HepG2 (cell line): ENCODE data around the gene STK10. TPM values are rescaled to one million over a fixed set of nuclear protein-coding genes. Genes with fewer than 3 reads are reported as not detected.

Experiments used
- AGO1 ChIP-seq: fragments of 200-400 bp; formaldehyde crosslinking; IDR thresholded peaks from 2 replicates; pipeline ENCODE4 v1.6.1; 2017; ENCODE audit warnings: mild to moderate bottlenecking, low read depth, low read length, moderate library complexity; ENCODE audit not compliant: poor library complexity, severe bottlenecking
- ATF7 ChIP-seq, 2 experiments: fragments of 450-650 bp in 1 of 2; sonication (generic) in 1 of 2; formaldehyde crosslinking in 1 of 2; IDR thresholded peaks; 2 replicates each; pipeline versions ENCODE4 v1.4.0 to v1.6.1; 2016 to 2020; ENCODE audit warnings: antibody characterized with exemption in 1 of 2, mild to moderate bottlenecking in 1 of 2, missing genetic modification reagents in 1 of 2
- CBX2 ChIP-seq, 2 experiments: fragments of 200-600 bp in 1 of 2; sonication (generic); formaldehyde crosslinking in 1 of 2; IDR thresholded peaks; 2 replicates each; pipeline versions ENCODE4 v1.7.0 to v1.8.1; 2018 to 2022; ENCODE audit warnings: low read depth in 2 of 2, low read length in 1 of 2, mild to moderate bottlenecking in 1 of 2, missing genetic modification reagents in 1 of 2
- HNRNPUL1 ChIP-seq: fragments of 200-400 bp; formaldehyde crosslinking; IDR thresholded peaks from 2 replicates; pipeline ENCODE4 v1.6.1; 2017; ENCODE audit warnings: low read depth, mild to moderate bottlenecking, low read length, moderate library complexity
- ISL2 ChIP-seq: sonication (generic); formaldehyde crosslinking; IDR thresholded peaks from 2 replicates; pipeline ENCODE4 v1.5.0; 2020; ENCODE audit warnings: missing genetic modification reagents
- MIER2 ChIP-seq: IDR thresholded peaks from 2 replicates; pipeline ENCODE4 v1.6.1; 2016; ENCODE audit warnings: missing biosample characterization, missing genetic modification reagents
- PLSCR1 ChIP-seq: sonication (generic); formaldehyde crosslinking; IDR thresholded peaks from 2 replicates; pipeline ENCODE4 v1.5.0; 2020; ENCODE audit warnings: missing genetic modification reagents, mild to moderate bottlenecking, borderline replicate concordance
- POLR2A ChIP-seq, 2 experiments: IDR thresholded peaks; 2 replicates each; pipeline ENCODE4 v1.6.1; 2011; ENCODE audit warnings: low read depth in 2 of 2, low read length in 2 of 2, mild to moderate bottlenecking in 1 of 2, moderate library complexity in 1 of 2; ENCODE audit not compliant: insufficient read depth in 1 of 2
- RNF219 ChIP-seq: sonication (generic); formaldehyde crosslinking; IDR thresholded peaks from 2 replicates; pipeline ENCODE4 v1.5.0; 2020; ENCODE audit warnings: mild to moderate bottlenecking, missing genetic modification reagents
- USF2 ChIP-seq, 2 experiments: sonication (generic) in 1 of 2; formaldehyde crosslinking in 1 of 2; IDR thresholded peaks; 2 replicates each; pipeline versions ENCODE4 v1.5.1 to v1.6.1; 2011 to 2020; ENCODE audit warnings: borderline replicate concordance in 1 of 2, low read depth in 1 of 2, low read length in 1 of 2, mild to moderate bottlenecking in 1 of 2, missing genetic modification reagents in 1 of 2, moderate library complexity in 1 of 2
- ZBTB3 ChIP-seq: sonication (generic); formaldehyde crosslinking; IDR thresholded peaks from 2 replicates; pipeline ENCODE4 v1.4.0; 2020; ENCODE audit warnings: low read depth, mild to moderate bottlenecking, moderate library complexity, missing genetic modification reagents, borderline replicate concordance
- ZNF18 ChIP-seq: sonication (generic); formaldehyde crosslinking; IDR thresholded peaks from 2 replicates; pipeline ENCODE4 v1.8.0; 2022; ENCODE audit warnings: mild to moderate bottlenecking, missing genetic modification reagents; ENCODE audit not compliant: insufficient replicate concordance
- ZNF207 ChIP-seq: fragments of 450-650 bp; IDR thresholded peaks from 2 replicates; pipeline ENCODE4 v1.6.1; 2016; ENCODE audit warnings: antibody characterized with exemption, borderline replicate concordance
- ZNF264 ChIP-seq: sonication (generic); formaldehyde crosslinking; IDR thresholded peaks from 2 replicates; pipeline ENCODE4 v1.4.0; 2020; ENCODE audit warnings: missing genetic modification reagents
- ZNF337 ChIP-seq: sonication (generic); formaldehyde crosslinking; IDR thresholded peaks from 2 replicates; pipeline ENCODE4 v1.5.1; 2020; ENCODE audit warnings: missing genetic modification reagents, low read depth, mild to moderate bottlenecking, borderline replicate concordance
- ZNF34 ChIP-seq: sonication (generic); formaldehyde crosslinking; IDR thresholded peaks from 2 replicates; pipeline ENCODE4 v1.4.0; 2020; ENCODE audit warnings: mild to moderate bottlenecking, missing genetic modification reagents, borderline replicate concordance
- ZNF672 ChIP-seq: sonication (generic); formaldehyde crosslinking; IDR thresholded peaks from 2 replicates; pipeline ENCODE4 v1.8.1; 2022; ENCODE audit warnings: missing genetic modification reagents
- ZNF75D ChIP-seq: sonication (generic); formaldehyde crosslinking; IDR thresholded peaks from 2 replicates; pipeline ENCODE4 v1.8.1; 2023; ENCODE audit warnings: missing genetic modification reagents, mild to moderate bottlenecking, borderline replicate concordance
- ZNF788 ChIP-seq: sonication (generic); formaldehyde crosslinking; IDR thresholded peaks from 2 replicates; pipeline ENCODE4 v1.5.0; 2020; ENCODE audit warnings: mild to moderate bottlenecking, missing genetic modification reagents, borderline replicate concordance
- polyA plus RNA-seq, 8 experiments: library from polyadenylated mRNA; depleted of rRNA in 3 of 8; stranded (reverse) in 7 of 8; unstranded in 1 of 8; fragments of >200 nt; fragmentation: Illumina TruSeq in 4 of 8; extraction: Trizol in 4 of 8; gene quantifications; 2 replicates each; pipeline versions ENCODE4 v1.2.1 to v1.2.3, GENCODE V29; 2011 to 2016; ENCODE audit warnings: low read depth in 4 of 8, missing spikeins in 1 of 8, mixed read lengths in 1 of 8; ENCODE audit not compliant: insufficient read depth in 1 of 8
- total RNA-seq, 5 experiments: library from RNA; depleted of rRNA; stranded (reverse); fragments of >200 nt; fragmentation: Illumina TruSeq; extraction: Trizol; gene quantifications; 2 replicates each; pipeline ENCODE4 v1.2.3, GENCODE V29; 2016; ENCODE audit warnings: low read depth in 1 of 5
- TF ChIP-seq, protein P1 (sequence below): sonication (generic); formaldehyde crosslinking; IDR thresholded peaks from 2 replicates; pipeline ENCODE4 v1.4.0; 2020; ENCODE audit warnings: missing genetic modification reagents

STK10 gene
- total and polyA plus RNA-seq, 2 of the 13 experiments (the other 11 are each of a cell fraction or from before 2014, with no cell fraction given): 7.0 to 7.2 TPM

DNA sequence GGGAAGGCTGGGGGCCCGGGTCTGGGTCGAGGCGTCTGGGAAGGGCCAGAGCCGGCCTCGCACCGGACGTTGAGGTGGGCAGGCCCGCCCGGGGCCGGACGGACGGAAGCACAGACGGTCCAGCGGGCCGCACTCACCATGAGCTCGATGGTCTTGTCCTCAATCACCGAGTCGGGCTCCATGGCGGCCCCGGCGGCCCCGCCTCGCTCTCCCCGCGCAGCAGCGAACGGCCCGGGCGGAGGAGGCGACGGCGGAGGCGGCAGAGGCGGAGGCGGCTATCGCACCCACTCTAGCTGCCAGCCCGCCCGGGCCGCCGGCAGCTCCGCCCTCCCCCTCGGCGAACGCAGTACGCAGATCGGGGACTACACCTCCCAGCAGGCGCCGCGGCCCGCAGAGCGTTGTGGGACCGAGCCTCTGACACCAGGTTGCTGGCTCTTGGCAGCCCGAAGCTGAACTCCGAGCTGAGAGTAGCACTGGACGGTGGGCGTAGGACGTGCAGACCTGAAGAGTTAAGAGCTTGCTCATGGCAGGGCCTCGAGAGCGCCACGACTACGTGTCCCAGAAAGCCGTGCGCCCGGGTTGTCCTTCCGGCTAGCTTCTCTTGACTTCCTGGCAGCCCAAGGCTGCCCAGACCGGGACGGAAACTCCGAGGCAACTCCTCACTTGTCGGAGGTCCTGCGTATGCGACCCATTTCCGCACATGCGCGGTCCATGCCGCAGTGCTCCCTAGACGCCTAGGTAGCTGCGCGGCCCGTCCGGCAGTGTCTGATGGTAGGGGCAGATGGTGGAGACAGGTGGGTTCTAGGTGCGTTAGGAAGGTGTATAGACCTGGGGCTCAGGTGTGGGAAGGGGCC lies 181.5 kb downstream of the STK10 start, which contains the start of gene FBXW11 (continued):
- TF ChIP-seq ZNF18 (CRISPR knock-in tag) (no peak), ZNF75D (no peak), USF2 (IDR thresholded peaks at IDR 0.05; ENCODE audit: low read depth, low read length) (no peak), USF2 (CRISPR knock-in tag; IDR thresholded peaks at IDR 0.05; ENCODE audit: borderline replicate concordance) (no peak), ZNF337 (CRISPR knock-in tag) (no peak), ZNF34 (peak; percentile 62; the same call in 1 of the 2 replicates), AGO1 (peak; percentile 82), ATF7 (IDR thresholded peaks at IDR 0.05) (no peak), ATF7 (CRISPR knock-in tag; IDR thresholded peaks at IDR 0.05) (0 out of 2 replicates have a peak, but pooled peaks have one; percentile 2), ZNF207 (no peak), HNRNPUL1 (no peak), CBX2 (IDR thresholded peaks at IDR 0.05; ENCODE audit: low read depth, low read length) (no peak), CBX2 (CRISPR knock-in tag; IDR thresholded peaks at IDR 0.05; ENCODE audit: low read depth) (no peak), RNF219 (CRISPR knock-in tag) (no peak), ZBTB3 (CRISPR knock-in tag) (0 out of 2 replicates have a peak, but pooled peaks have one; percentile 14), ZNF788 (CRISPR knock-in tag) (peak; percentile 21; the same call in 1 of the 2 replicates), MIER2 (CRISPR knock-in tag) (no peak), ZNF264 (CRISPR knock-in tag) (no peak), POLR2A (IDR thresholded peaks at IDR 0.05; ENCODE audit: insufficient read depth in 1 of 2, low read depth in 2 of 2, low read length in 2 of 2) (peak; percentile 89 to 94), ISL2 (CRISPR knock-in tag) (peak; percentile 53; the same call in 1 of the 2 replicates), ZNF672 (CRISPR knock-in tag) (no peak), PLSCR1 (no peak)
- TF ChIP-seq, protein P1, sequence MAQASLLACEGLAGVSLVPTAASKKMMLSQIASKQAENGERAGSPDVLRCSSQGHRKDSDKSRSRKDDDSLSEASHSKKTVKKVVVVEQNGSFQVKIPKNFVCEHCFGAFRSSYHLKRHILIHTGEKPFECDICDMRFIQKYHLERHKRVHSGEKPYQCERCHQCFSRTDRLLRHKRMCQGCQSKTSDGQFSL: peak; percentile 36; the same call in 1 of the 2 replicates
